ENCODE measurements around the gene RAB11A.

Gene RAB11A

GRCh38 chr15:65869126-65869953 is at the start of gene RAB11A:
Gene RAB11A, plus strand, starts transcription at chr15:65869491. Its CDS starts 95 bp downstream, at chr15:65869586.
- TF ChIP-seq CTCF (IDR thresholded peaks at IDR 0.05; ENCODE audit: low read depth, low read length), result peak; percentile 33
- in situ Hi-C loops (cut with HindIII; ENCODE audit: low sequenced_read_pairs), result no loop called here
- peak within 1 kb of the TSS; percentile 92 for H3K4me3 ChIP-seq (ENCODE audit: low read depth, low read length)
- DNase-seq (ENCODE audit: low read depth, low spot score), result peak; percentile 97

GRCh38 chr15:65819563-65819960 is 49.7 kb upstream of the RAB11A start:
- no peak overlapping the region for H3K4me3 ChIP-seq (ENCODE audit: low read depth, low read length)
- no peak for DNase-seq (ENCODE audit: low read depth, low spot score)
- TF ChIP-seq CTCF (IDR thresholded peaks at IDR 0.05; ENCODE audit: low read depth, low read length), result no peak
- in situ Hi-C loops (cut with HindIII; ENCODE audit: low sequenced_read_pairs), result no loop called here

GRCh38 chr15:65821070-65821469 is 48.2 kb upstream of the RAB11A start:
- DNase-seq (ENCODE audit: low read depth, low spot score), result no peak
- in situ Hi-C loops (cut with HindIII; ENCODE audit: low sequenced_read_pairs), result no loop called here
- TF ChIP-seq CTCF (IDR thresholded peaks at IDR 0.05; ENCODE audit: low read depth, low read length), result no peak
- no peak overlapping the region for H3K4me3 ChIP-seq (ENCODE audit: low read depth, low read length)

- no peak for TF ChIP-seq CTCF (IDR thresholded peaks at IDR 0.05; ENCODE audit: low read depth, low read length)
- no peak for DNase-seq (ENCODE audit: low read depth, low spot score)
- in situ Hi-C loops (cut with HindIII; ENCODE audit: low sequenced_read_pairs), result no loop called here
- no peak overlapping the region for H3K4me3 ChIP-seq (ENCODE audit: low read depth, low read length)
These were observed 47.0 kb upstream of the RAB11A start for GRCh38 chr15:65822316-65822715.

GRCh38 chr15:65824031-65824743 is 45.1 kb upstream of the RAB11A start:
- in situ Hi-C loops (cut with HindIII; ENCODE audit: low sequenced_read_pairs), result no loop called here
- H3K4me3 ChIP-seq (ENCODE audit: low read depth, low read length), result no peak overlapping the region
- DNase-seq (ENCODE audit: low read depth, low spot score), result peak; percentile 69

More at GRCh38 chr15:65824031-65824743, 45.1 kb upstream of the RAB11A start:
- TF ChIP-seq CTCF (IDR thresholded peaks at IDR 0.05; ENCODE audit: low read depth, low read length), result peak; percentile 85

Data from astrocyte of the spinal cord (primary cell).